Stimulated activated CD8-positive, alpha-beta memory T cell treated with anti-CD3 and anti-CD28 coated beads, Interleukin-2, amount 100 ng/mL, for 1 hour (primary cell): ENCODE data around the gene FGF18.

ENCODE experiments used
- DNase-seq, 2 donors: peaks; one replicate each; pipeline ENCODE4 v3.0.0-alpha.2; 2020; ENCODE audit warnings: low read depth in 2 of 2

FGF18 gene

DNA sequence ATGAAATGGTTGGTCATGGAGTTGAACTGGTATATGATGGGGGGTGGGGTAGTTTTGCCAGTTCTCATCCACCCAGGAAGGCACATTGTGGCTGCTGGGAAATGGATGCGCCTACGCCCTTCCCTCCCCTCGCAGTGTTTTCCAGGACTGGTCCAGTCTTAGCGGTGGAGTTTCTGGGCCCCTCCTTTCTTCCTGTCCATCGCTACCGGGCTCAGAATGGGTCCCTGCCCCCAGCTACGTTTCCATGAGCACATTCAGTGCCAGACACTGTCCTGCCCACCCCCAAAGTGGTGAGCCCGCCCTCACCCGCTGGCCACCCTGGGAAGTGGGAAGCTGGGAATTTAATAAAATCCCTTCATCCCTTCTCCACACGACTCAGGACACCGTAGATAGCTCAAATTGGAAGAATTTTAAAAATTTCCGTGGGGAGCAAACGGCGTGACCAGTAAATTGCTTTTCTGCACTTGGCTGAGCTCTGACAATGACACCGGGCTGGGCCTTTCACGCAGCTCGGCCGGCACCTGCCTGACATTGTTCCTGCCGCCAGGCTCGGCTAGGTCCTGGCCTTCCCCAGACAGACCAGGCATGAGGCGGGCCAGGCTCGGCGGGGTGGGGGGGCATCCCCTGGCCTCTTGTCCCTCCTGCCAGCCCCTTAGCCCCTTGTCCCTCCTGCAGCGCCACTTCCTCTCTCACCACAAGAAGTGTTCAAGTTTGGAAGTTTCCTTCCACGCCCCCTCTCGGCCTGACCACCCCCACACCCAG is 3.6 kb downstream of the FGF18 start:
- no peak for DNase-seq

DNA sequence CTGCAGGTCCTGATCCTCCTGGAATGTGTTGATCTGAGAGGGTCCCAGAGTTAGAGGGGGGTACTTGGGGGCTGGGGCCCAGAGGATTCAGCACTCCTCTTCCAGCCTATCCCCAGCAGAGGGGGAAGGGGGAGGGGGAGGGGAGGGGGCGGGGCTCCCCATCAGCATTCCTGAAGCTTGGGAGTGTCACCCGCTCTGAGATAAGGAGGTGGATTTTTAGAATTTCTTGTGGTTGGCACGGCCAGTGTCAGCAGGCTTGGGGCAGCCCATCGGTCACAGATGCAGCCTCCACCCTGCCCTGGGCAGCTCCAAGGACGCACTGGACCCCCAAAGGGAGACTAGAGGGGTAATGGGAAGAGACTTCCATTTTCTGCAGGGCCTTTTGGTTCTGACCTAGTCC is 5.3 kb downstream of the FGF18 start:
- DNase-seq = no peak

DNA sequence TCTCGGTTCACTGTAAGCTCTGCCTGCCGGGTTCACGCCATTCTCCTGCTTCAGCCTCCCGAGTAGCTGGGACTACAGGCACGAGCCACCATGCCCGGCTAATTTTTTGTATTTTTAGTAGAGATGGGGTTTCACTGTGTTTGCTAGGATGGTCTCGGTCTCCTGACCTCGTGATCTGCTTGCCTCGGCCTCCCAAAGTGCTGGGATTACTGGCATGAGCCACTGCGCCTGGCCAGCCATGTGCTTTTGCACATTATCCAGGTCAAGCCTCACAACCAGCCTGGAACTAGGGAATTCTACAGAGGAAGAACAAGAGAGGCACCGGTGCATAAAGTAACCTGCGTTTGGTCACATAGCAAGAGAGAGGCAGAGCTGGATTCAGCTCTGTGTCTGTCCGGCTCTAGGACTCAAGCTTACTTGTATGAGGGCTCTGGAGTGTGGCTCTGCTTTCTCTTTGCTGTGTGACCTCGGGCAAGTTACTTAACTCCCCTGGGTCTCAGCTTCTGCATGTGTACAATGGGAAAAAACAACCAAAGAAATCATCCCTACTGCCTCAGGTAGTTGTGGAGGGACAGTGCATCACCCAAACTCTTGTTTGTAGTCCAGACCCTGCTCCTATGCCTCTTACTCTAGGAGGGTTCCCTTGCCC is 6.3 kb downstream of the FGF18 start:
- no peak for DNase-seq

DNA sequence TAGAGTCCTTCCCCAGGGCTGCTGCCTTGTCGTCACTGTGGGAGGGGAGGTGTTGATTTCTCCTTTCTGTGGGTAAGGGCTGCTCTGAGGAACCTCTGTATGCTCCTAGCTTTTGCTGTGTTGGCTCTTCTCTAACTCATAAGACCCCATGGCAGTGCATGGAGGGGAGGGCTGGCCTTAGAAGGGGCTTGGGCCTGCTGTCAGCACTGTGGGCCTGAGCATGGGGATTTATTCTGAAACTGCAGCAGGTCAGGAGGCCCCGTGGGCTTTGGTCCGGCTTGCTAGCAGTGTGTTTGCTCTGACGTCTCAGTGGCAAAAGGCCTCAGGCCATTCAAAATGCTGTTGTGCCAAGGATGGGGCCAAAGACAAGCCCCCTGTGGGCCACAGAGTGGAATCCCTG is 6.8 kb downstream of the FGF18 start:
- DNase-seq = no peak

DNA sequence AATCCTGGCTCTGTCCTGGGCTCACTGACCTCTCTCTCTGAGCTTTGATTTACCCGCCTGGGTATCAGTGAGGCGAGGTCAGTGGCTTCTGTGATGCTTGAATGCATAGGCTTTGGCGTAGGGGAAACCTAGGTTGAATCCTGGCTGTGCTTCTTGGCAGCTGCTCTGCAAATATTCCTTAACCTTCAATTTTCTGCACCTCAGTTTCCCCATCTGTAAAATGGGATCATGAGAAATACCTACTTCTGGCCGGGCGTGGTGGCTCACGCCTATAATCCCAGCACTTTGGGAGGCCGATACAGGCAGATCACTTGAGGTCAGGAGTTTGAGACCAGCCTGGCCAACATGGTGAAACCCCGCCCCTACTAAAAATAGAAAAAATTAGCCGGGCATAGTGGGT is 7.2 kb downstream of the FGF18 start:
- DNase-seq = no peak

DNA sequence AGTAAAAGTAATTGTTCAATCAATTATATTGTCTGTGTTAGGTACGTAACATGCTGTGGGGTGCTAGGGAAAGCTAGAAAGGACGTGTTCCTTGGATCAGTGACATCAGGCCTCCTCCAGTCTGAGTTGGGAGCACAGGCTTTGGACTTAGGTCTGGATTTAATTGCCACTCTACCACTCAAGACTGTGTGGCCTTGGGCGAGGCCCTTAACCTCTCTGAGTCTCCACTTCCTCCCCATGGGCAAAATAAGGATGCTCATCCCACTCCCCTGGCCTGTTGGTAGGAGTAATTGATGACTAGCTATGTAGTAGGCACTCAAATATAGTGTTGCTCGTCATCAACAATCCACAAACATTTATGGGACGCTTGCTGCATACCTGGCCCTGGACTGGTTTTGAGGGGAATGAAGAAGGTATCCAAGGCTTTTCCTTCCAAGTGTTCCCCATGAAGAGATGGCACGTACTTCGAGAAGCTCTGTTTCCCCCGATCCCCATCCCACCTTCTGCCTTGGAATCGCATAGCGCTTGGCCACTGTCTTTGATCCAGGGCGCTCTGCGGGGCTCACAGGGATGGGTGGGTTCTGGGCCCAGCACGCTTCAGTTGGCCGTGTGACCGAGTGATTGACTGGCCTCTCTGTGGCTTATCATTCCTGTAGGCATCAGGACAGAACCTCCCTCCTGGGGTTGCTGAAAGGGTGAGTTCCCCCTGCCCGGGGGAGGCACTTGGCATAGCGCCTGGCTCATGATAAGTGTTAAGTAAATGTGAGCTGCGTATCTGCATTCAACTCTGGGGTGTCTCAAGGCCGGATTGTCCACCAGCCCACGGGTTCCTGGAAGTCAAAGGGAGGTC is 8.1 kb downstream of the FGF18 start:
- DNase-seq = no peak

DNA sequence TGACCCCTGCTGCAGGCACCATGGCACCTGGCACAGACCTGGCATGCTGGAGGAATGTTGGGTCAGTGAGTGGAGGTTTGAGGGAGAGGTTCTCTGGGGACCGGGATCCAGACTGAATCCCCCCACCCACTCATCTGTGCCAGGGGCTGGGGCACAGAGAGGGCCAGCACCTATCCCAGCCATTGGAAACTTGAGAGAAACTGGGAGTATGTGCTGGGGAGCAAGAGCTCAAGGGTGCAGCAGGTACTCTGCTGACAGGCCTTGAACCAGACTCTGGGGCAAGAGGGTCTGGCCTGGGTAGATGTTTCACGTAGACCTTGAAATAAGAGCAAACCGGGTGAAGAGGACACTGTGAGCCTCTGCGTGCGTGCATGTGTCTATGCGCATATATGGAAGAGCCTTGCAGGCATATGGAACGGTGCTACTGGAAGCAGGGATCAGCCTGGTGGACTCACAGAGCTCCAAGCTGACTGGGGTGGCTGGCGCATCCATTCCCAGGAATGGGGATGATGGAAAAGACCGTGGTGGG is 8.8 kb downstream of the FGF18 start:
- DNase-seq = no peak

DNA sequence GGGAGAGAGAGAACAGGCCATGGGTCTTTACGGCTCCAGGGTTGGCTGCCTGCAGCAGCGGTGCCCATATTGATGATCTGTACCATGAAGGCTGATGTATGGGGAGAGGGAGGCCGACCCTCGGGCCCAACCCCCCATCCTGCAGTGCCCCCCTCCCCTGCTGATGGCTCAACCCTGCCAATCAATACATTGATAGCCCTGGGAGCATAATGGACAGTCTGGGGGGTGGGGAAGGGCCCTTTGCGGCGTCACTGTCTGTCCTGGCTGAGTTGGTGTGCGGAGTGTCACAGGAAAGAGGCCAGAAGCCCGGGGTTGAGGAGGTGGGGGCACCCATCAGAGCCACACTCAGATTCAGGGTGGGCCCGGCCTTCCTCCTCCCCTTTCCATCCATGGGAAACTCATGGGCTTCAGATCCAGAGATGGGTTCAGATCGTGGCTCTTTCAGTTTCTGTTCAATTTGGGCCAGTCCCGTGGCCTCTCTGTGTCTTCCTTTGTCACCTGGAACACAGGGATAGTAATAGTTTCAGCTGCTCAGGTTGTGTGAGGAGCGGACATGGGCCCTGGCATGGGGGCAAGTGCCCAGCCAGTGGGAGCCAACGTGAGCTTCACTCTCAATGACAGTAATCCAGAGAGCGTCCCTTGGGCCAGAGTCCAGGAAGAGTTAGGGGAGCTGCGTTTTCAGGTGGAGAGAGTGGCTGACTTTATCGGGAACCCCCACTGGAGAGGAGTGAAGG is 9.5 kb downstream of the FGF18 start:
- no peak for DNase-seq

DNA sequence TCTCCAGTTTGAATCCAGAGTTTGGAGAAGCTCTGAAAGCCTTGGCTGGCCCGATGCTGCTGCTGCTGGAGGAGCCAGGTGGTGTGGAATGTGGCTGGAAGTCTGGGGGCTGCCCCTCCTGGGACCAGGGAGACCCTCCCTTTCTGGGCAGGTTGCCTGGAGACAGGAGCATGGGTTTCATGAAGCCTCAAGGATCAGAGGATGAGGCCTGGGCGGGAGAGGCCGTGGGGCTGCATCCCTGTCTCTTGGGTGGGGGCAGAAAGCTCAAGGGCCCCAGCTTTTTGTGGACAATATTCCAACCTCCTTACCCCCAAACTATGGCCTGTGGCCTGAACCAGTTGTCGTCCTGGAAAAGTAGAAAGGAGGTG is 10.1 kb downstream of the FGF18 start:
- no peak for DNase-seq

DNA sequence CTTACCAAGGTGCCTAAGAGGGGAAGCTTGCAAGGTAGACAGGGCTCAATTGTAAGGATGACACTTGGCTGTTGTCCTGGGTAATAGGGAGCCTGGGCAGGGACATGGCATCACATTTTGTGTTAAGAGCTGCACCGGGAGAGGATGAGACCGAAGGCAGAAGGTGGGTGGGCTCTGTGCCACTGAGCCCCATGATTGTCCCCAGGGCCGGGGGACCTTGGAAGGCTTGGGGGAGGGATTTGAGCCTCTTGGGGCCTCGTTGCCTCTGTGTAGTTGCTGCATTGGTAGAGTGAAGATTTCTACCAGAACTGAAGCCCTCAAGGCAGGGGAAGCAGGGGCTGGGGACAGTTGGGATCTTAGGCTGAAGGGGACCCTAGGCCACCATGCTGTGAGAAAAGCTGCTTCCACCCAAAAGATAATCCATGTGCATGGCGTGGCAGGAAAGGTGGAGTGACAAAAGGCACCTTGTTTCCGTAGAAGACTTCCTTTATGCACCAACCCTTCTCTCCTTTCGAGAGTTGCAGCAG is 11.9 kb downstream of the FGF18 start:
- DNase-seq = no peak

DNA sequence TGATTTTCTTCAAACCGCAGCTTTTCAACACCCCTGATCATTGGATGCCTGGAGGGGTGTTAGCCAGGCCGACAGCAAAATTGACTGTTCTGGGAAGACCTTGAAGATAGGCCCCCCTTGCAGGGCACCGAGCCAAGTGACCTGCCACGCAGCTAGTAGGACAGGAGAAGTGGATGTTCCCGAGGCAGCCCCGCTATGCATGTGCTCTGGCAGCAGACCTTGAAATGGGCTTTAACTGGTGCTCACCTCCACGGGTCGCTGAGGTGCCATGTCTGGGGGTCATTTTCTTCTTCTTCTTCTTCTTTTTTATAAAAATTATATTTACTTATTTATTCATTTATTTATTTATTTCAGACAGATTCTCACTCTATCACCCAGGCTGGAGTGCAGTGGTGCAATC is 12.6 kb downstream of the FGF18 start:
- no peak for DNase-seq

DNA sequence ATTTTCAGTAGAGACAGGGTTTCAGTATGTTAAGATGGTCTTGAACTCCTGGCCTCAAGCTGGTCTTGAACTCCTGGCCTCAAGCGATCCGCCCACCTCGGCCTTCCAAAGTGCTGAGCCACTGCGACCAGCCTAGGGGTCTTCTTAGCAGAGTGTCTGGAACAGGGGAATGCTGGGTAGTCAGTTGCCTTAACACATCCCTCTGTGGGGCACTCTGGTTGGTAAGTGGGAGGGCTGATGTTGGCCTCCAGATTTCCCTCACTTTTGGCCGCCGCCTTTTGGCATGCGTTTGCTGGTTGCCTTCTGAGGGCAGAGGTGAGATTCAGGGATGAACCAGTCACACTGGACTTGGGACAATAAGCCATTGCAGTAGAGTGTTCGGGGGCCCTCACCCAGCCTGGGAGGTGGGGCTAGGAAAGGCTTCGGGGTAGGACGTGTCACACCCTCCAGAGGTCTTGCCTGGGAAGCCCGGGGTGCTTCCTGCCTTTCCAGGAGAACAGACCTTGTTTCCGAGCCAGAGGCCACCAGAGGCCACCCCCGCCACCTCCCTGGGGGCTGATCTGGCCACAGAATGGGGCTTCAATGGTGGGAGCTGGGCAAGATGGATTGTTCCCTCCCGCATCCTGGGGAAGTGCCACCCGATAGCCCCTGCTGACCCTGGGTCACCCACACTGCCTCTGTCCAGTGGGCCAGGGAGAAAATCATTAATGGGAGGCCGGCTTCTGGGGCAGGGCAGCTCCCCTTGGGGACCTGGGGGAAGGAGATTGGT is 13.3 kb downstream of the FGF18 start:
- no peak for DNase-seq

DNA sequence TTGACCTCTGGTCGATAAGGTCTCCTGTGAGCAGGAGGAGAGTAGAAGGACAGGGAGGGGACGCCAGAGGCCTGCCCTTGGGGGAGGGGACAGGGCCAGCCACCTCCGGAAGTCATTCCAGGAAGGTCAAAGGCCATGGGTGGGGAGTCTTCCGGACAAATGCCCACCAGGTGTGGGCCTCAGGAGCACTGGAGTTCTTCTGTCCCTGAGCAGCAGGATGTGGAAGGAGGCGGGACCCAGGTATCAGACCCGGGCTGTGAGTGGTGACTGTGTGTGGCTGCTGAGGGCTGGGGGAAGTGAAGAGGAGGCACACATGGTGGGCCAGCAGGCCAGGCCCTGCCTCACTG is 13.9 kb downstream of the FGF18 start:
- DNase-seq = no peak

DNA sequence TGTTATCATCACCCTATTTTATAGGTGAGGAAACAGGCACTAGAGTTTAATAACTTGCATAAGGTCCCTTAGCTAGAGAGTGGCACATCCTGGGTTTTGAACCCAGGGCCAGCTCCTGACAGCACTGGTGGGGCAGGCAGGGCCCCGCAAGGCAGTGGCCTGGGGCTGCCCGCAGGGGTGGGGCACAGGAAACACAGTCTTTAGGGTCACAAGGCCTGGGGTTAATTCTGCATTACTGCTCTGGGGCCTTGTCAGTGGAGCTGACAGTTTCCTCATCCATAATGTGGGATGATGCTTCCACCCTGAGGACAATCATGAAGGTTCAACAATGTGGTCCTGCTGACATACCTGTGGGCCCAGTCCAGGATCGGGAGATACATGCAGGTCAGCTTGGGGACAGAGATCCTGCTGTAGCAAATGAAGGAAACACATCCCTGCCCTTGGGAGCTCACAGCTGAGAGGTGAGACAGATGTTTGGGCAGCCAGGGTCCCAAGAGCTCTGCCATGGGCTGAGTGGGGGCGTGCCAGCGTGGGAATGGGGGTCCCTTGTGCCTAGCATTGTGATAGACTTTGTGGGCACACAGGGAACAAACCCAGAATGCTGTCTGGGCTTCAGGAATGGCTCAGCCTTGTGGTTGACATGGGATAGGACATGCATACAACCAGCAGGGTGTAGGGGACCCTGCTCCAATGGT is 14.7 kb downstream of the FGF18 start:
- DNase-seq = no peak

DNA sequence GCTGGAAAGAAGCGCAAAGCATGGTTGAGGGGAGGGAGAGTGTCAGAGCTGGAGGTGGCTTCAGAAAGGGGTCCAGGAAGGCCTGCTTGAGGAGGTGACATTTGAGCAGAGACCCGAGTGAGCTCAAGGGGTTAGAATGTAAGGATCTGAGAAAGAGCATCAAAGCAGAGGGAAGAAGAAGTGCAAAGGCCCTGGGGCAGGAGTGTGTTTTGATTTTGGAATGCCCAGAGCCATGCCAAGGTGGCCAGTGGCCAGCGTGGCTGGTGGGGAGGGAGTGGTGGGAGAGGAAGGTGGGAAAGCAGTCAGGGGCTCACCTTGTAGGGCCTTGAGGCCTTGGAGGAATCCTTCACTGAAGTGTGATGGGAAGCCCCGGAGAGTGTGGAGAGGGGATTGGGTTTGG is 15.4 kb downstream of the FGF18 start:
- DNase-seq = no peak

DNA sequence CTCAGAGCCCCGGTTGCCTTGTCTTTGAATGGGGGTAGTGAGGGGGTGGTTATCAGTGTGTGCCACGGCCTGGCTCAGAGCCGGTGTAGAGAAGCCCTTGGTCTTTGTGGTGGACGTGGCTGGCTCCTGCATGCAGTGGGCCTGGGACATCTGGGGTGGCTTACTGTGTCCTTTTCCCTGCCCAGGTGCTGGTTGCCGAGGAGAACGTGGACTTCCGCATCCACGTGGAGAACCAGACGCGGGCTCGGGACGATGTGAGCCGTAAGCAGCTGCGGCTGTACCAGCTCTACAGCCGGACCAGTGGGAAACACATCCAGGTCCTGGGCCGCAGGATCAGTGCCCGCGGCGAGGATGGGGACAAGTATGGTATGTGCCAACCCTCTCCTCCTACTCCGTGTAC is 16.5 kb downstream of the FGF18 start:
- no peak for DNase-seq

DNA sequence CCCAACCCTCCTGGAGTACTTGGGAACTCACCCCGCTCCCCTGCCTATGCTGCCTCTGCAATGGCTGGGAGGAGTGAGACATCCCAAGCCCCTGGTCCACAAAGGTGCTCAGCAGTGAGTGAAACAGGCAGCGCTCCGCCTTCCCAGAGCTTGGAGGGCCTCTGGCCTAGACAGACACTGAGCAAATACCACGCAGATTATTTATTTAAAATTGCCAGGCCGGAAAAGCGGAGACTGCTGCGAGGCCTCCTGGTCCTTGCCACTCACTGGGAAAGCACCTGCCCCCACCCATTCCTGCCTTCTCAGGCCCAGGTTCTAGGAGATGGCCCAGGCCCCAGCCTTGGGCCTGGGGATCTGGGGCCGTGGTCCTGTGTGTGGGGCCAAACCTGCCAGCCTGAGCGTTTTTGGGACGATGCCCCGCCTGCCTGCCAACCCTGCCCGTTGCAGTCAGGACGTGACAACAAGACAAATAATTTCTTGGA is 17.4 kb downstream of the FGF18 start:
- no peak for DNase-seq

DNA sequence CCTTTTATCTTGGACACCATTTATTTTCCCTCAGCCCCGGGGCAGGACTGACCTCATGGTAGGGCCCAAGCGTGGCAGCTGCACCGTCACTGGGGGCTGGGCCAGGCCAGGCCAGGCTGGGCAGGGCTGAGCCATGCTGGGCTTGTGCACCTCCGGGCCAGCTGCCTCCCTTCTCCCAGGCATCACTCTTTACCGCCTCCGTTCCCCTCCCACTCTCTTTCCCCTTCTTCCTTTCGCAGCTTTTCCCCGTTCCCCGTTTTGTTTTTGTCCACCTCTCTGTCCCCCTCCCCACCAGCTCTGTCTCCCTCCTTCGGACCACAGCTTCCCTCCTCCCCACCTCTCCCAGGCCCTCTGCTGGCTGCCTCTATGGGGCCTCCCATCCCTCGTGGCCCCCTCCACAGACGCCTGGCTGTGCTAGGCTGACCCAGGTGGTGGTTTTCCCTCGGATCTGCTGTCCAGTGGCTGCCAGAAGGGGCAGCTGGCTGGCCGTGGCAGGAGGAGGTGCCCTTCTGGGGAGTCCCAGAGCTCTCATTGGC is 17.9 kb downstream of the FGF18 start:
- DNase-seq = no peak

DNA sequence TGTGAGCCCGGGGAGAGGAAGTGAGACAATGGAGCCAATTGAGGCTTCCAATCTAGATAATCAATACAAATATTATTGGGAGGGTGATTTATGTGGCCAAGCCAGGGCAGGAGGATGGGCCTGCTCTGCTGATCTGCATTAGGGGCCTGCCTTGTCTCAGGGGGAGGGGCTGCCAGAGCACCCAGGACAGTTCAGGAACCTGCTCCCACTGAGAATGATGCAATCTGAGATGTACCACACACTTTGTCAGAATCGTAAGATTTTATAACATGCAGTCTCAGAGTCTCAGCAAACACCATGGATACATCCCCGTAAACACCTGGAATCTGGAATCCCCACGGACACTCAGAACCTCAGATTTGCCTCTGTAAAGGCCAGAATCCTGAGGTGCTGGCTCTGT is 19.3 kb downstream of the FGF18 start:
- DNase-seq = no peak

DNA sequence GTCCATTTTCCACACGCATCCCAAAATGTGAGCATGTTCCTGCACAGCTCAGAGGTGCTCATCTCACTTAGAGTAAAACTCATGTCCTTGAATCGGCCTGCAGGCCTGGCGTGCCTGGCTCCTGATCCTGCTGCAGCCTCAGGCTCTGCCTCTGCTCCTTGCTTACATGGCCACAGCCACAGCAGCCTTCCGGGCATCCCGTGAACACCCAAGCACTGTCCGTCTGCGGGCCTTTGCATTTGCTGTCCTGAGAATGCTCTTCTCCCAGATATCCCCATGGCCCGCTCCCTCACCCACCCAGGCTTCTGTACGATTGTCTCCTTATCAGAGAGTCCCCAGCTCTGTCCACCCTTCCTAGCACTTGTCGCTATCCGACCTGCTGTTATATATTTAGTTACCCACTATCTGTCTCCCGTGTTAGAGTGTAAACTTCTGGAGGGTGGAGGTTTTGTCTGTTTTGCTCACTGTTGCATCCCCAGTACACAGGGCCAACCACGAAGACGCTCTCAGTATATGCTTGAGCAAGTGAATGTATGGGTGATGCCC is 21.9 kb downstream of the FGF18 start:
- DNase-seq = no peak
